Omental fat pad (tissue), 4 donors: ENCODE results near the gene GRM4. TPM values are rescaled to one million over a fixed set of nuclear protein-coding genes. Genes with fewer than 3 reads are reported as not detected.

Source experiments
- ATAC-seq: fragments of 150-250 bp; one replicate; pipeline ENCODE4 v1.9.1; 2016; ENCODE audit warnings: mild to moderate bottlenecking, moderate library complexity; ENCODE audit not compliant: low FRiP score
- DNase-seq: peaks from one replicate; pipeline ENCODE4 v3.0.0-alpha.2; 2019; ENCODE audit warnings: low spot score
- total RNA-seq, 4 donors: library from RNA; depleted of rRNA; stranded (reverse); fragments of >200 nt; gene quantifications; one replicate each; pipeline ENCODE4 v1.1.0, GENCODE V29; 2016
- TF ChIP-seq, protein P1 (sequence below), 3 donors: fragments of 450-650 bp; IDR thresholded peaks; one replicate each; pipeline ENCODE4 v1.5.1; 2016 to 2017; ENCODE audit warnings: antibody characterized with exemption in 3 of 3, mild to moderate bottlenecking in 3 of 3, moderate library complexity in 2 of 3

GRM4 gene
- total RNA-seq, 4 donors from 2014 or later, result 0.60 TPM; not detected in 3

DNA sequence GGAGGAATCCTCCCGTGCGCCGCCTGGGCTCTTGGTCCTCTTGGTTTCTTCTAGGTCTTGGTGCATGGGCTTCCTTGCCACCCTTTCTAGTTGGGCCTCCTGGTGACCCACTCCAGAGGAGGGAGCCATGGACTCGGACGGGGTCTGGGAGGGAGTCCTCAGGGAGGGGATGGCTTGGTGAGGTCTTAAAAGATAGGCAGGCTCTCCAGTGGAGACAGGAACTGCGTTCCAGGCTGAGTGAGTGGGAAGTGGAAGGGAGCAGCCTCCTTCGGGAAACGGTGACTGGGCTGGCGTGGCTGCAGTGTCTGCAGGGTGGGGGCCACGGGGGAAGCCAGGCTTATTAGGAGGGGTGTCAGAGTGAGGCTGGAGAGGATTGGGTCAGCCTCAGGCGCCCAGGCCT lies 152.8 kb downstream of the GRM4 start:
- ATAC-seq (no peak), DNase-seq (no peak)
- TF ChIP-seq, protein P1, sequence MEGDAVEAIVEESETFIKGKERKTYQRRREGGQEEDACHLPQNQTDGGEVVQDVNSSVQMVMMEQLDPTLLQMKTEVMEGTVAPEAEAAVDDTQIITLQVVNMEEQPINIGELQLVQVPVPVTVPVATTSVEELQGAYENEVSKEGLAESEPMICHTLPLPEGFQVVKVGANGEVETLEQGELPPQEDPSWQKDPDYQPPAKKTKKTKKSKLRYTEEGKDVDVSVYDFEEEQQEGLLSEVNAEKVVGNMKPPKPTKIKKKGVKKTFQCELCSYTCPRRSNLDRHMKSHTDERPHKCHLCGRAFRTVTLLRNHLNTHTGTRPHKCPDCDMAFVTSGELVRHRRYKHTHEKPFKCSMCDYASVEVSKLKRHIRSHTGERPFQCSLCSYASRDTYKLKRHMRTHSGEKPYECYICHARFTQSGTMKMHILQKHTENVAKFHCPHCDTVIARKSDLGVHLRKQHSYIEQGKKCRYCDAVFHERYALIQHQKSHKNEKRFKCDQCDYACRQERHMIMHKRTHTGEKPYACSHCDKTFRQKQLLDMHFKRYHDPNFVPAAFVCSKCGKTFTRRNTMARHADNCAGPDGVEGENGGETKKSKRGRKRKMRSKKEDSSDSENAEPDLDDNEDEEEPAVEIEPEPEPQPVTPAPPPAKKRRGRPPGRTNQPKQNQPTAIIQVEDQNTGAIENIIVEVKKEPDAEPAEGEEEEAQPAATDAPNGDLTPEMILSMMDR (IDR thresholded peaks at IDR 0.05), result no peak

- ATAC-seq (no peak), DNase-seq (no peak)
- TF ChIP-seq, protein P1 (IDR thresholded peaks at IDR 0.05), result no peak
Measured at GRCh38 chr6:33992191-33992590, 153.7 kb downstream of the GRM4 start.

- TF ChIP-seq, protein P1 (IDR thresholded peaks at IDR 0.05), result no peak
Measured at GRCh38 chr6:33991610-33992009, 154.3 kb downstream of the GRM4 start.

GRCh38 chr6:33990061-33990541 lies 155.8 kb downstream of the GRM4 start:
- DNase-seq, result no peak
- TF ChIP-seq, protein P1 (IDR thresholded peaks at IDR 0.05), result no peak
- ATAC-seq, result no peak

More at GRCh38 chr6:33991610-33992009, 154.3 kb downstream of the GRM4 start:
- DNase-seq, result no peak
- no peak for ATAC-seq

DNA sequence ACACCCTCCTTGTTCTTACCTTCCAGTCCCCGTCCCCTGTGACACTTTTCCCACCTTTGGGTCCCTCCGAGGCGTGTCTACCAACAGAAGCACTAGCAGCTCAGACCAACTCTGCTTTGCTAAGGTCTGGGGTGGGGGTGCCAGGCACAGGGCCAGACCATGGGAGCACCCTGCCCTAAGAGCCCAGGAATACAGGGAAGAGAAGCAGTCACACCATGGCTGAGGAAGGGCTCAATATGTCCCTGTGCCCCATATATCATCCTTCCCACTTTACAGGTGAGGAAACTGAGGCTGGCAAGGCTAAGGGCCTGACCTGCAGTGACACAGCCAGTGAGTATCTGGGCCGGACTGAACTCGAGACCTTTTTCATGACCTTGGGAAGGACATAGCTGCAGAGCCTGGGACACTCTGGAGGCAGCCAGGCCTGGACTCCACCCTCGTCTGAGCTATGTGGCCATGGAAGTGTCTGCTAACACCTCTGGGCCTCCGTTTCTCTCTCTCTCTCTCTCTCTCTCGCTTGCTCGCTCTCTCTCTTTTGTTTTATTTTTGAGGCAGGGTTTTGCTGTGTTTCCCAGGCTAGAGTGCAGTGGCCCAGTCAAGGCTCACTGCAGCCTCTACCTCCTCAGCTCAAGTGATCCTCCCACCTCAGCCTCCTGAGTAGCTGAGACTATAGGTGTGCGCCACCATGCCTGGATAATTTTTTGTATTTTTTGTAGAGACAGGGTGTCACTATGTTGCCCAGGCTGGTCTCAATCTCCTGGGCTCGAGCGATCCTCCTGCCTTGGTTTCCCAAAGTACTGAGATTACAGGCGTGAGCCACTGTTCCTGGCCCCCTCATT lies 156.7 kb downstream of the GRM4 start:
- DNase-seq (no peak), ATAC-seq (no peak)
- TF ChIP-seq, protein P1 (IDR thresholded peaks at IDR 0.05), result no peak

- no peak for ATAC-seq
- no peak for DNase-seq
- TF ChIP-seq, protein P1 (IDR thresholded peaks at IDR 0.05), result no peak
Measured at GRCh38 chr6:33988121-33989015, 157.5 kb downstream of the GRM4 start.
